IPS DF 4.7 (cell line): ENCODE measurements around the gene RSPH1.

ENCODE experiments used
- DNase-seq: peaks from one replicate; pipeline ENCODE4 v3.0.0-alpha.2; 2013; ENCODE audit warnings: low spot score; ENCODE audit errors: extremely low read depth

RSPH1 gene

GRCh38 chr21:42532466-42533181 lies 36.6 kb upstream of the RSPH1 start:
- DNase-seq = no peak

- DNase-seq = no peak
Measured at GRCh38 chr21:42531771-42532170, 35.7 kb upstream of the RSPH1 start.

DNA sequence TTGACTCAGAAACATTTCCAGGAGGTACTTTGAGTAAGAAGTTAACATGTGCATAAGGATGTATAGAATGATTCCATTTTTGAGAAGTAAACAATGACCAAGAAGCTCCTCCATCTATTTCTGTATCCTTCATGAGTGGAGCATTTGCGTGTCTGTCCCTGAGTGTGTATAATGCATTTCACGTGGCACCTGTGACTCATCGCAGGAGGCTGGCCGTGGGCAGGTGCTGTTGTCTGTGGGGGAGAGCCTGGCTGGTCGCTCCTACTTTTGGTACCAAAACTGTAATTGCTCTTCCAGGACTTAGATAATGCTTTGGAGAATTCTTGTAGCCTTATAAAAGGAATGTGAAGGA lies 34.1 kb upstream of the RSPH1 start:
- no peak for DNase-seq

- no peak for DNase-seq
Measured at GRCh38 chr21:42527489-42528158, 31.6 kb upstream of the RSPH1 start.

- DNase-seq = no peak
Measured at GRCh38 chr21:42527127-42527488, 31.1 kb upstream of the RSPH1 start.

GRCh38 chr21:42526379-42526727 lies 30.3 kb upstream of the RSPH1 start:
- DNase-seq = no peak

- no peak for DNase-seq
Measured at GRCh38 chr21:42525676-42526378, 29.8 kb upstream of the RSPH1 start.

- no peak for DNase-seq
Measured at GRCh38 chr21:42525029-42525581, 29.1 kb upstream of the RSPH1 start.

GRCh38 chr21:42524341-42525028 lies 28.5 kb upstream of the RSPH1 start:
- DNase-seq = no peak

- DNase-seq = no peak
Measured at GRCh38 chr21:42523941-42524340, 27.9 kb upstream of the RSPH1 start.

DNA sequence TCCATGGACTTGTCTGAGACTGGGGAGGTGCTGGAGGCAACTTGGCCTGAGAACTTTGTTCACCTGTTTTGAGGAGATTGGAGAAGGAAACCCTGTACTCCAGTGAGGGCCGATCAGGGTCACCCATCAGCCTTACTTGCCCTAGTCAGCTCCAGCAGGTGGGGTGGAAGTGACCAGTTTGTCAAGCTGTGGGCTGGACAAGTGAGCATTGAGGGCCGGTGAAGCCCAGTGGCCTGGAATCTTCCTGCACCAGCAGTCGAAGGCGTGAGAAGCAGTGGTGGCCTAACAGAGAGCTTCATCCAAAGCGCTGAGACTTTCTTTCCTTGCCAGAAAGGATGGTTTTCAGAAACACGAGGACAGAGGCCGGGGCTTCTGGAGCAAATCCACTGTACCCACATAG lies 27.2 kb upstream of the RSPH1 start:
- no peak for DNase-seq

DNA sequence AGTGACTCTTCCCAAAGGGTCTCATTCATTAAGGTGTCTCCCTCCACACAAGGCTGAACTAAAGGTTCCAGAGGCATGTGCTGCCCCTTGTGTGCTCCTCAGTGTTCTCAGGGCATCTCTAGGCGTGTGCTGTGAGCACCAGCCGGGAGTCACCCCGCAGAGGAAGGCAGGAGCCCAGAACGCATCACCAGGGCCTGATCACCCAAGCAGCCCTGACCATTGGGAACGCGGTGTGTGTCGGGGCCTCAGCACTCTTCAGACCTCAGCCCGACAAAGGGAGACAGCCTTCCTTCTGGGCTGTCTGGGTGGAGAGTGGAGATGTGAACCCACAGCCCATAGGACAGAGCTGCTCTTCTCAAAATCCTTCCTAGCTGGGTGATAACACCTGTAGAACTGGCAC lies 26.7 kb upstream of the RSPH1 start:
- DNase-seq = no peak

GRCh38 chr21:42522271-42522670 lies 26.2 kb upstream of the RSPH1 start:
- DNase-seq = no peak

GRCh38 chr21:42521805-42522204 lies 25.8 kb upstream of the RSPH1 start:
- DNase-seq = no peak

DNA sequence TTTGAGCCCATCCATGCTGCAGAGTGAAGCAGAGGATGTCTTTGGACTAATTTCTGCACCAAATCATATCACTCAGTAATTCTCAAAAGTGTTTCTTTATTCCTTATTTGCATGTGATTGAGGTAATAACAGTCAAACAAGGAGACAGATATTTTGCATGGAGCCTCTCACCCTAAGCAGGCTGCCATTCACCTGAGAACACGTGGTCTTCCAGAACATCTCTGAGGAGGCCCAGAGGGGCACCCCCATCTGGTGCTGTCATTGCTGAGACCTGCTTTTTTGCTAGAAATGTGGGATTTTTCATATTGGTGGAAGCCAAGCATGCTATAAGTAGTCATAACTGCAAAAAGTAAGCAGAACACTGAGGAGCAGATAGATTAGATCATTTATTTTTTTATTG lies 25.4 kb upstream of the RSPH1 start:
- DNase-seq = no peak

DNA sequence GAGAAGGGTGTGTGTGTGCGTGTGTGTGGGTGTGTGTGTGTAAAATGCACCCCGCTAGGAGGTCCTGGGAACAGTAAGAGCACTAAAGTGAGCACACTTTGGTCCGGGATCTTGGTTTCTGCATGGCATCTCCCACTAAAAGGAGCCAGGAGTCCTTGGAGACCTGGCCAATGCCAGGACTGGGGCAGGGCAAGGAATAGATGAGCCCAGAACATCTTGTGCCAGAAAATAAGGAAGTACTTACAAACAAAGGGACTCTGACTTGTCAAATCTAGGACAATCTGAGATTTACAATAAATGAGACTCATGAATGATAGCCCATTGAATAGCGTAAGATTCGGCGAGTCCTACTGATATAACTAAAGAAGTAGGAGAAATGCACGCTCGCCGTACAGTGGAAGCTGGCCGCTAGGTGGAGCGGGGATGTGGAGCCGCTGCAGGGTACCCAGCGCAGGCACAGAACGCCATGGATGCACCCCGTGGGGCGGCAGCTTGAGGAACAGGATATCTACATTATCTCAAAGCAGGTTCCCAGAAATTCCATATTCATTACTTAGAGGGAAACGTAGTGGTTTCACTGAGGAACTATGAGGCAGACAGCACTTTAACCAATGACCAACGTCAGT lies 24.7 kb upstream of the RSPH1 start:
- no peak for DNase-seq

- no peak for DNase-seq
Measured at GRCh38 chr21:42518626-42519025, 22.6 kb upstream of the RSPH1 start.

DNA sequence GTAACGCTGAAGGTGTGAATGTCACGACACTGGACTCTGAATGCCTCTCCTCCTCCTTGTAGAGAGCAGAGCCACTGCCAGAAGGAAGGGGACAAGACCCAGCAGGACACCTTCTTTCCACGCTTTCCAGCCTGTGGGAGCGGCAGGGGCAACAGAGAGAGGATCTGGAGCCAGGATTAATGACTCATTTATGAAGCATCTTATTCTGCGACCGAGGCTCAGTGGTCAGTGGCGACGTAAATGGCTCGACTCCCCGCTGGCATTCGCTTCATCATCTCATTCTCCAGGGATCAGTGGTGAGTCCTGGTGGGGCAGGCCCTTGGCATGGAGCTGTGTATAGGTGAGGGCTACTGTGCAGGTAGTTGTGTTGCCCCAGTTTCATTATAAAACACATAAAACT lies 22.2 kb upstream of the RSPH1 start:
- DNase-seq = no peak

- no peak for DNase-seq
Measured at GRCh38 chr21:42515708-42516502, 19.9 kb upstream of the RSPH1 start.

- no peak for DNase-seq
Measured at GRCh38 chr21:42514883-42515228, 18.8 kb upstream of the RSPH1 start.
